ENCODE results near the gene SORCS1. TPM values are rescaled to one million over a fixed set of nuclear protein-coding genes. Genes with fewer than 3 reads are reported as not detected.

Gene SORCS1
- total RNA-seq, 2 donors from 2014 or later = not detected

GRCh38 chr10:106973288-106973687 lies 191.2 kb downstream of the SORCS1 start:
- ATAC-seq (replicated peaks) = no peak
- no peaks in the 10 kb centered on the region for H3K4me1 Mint-ChIP-seq
- peaks cover 7% of the 10 kb centered on the region for H3K9me3 Mint-ChIP-seq
- H3K4me3 Mint-ChIP-seq = no peak overlapping the region
- H3K27me3 Mint-ChIP-seq = no peaks in the 10 kb centered on the region
- no peak overlapping the region for H3K27ac Mint-ChIP-seq
- H3K36me3 Mint-ChIP-seq (ENCODE audit: low read depth) = no peaks in the 10 kb centered on the region

GRCh38 chr10:106972381-106972780 lies 192.1 kb downstream of the SORCS1 start:
- no peak for ATAC-seq (replicated peaks)
- Mint-ChIP-seq H3K9me3 (peaks cover 7% of the 10 kb centered on the region), H3K27me3 (no peaks in the 10 kb centered on the region), H3K4me3 (no peak overlapping the region), H3K4me1 (no peaks in the 10 kb centered on the region), H3K36me3 (ENCODE audit: low read depth) (no peaks in the 10 kb centered on the region), H3K27ac (no peak overlapping the region)

DNA sequence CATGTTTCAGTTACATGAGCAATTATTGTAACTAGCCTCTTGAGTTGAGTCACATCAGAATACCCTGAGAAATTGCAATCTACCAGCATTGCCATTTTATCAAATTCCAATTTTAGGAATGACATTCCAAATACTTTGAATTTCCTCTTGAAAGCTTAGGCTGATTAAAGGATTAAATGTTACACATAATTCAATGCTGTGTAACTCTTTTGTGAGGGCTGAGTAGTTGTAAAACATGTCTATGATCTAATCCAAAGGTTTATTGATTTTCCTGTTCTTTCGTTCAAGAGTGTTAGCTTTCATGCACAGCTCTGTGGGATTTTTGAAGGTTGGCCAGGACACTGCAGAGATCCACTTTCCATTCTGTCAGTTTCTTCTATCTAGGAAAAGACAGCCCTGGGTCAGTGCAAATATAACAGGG lies 193.1 kb downstream of the SORCS1 start:
- Mint-ChIP-seq H3K27ac (no peak overlapping the region), H3K4me3 (no peak overlapping the region), H3K36me3 (ENCODE audit: low read depth) (no peaks in the 10 kb centered on the region), H3K9me3 (peaks cover 3% of the 10 kb centered on the region), H3K27me3 (no peaks in the 10 kb centered on the region), H3K4me1 (no peaks in the 10 kb centered on the region)
- no peak for ATAC-seq (replicated peaks)

GRCh38 chr10:106967452-106967851 lies 197.1 kb downstream of the SORCS1 start:
- no peak overlapping the region for H3K4me3 Mint-ChIP-seq
- H3K9me3 Mint-ChIP-seq = peaks cover 6% of the 10 kb centered on the region
- H3K27ac Mint-ChIP-seq = no peak overlapping the region
- no peaks in the 10 kb centered on the region for H3K4me1 Mint-ChIP-seq
- ATAC-seq (replicated peaks) = no peak
- no peaks in the 10 kb centered on the region for H3K36me3 Mint-ChIP-seq (ENCODE audit: low read depth)
- no peaks in the 10 kb centered on the region for H3K27me3 Mint-ChIP-seq

- no peak for ATAC-seq (replicated peaks)
- H3K9me3 Mint-ChIP-seq = peaks cover 5% of the 10 kb centered on the region
- no peaks in the 10 kb centered on the region for H3K4me1 Mint-ChIP-seq
- H3K36me3 Mint-ChIP-seq (ENCODE audit: low read depth) = no peaks in the 10 kb centered on the region
- no peak overlapping the region for H3K27ac Mint-ChIP-seq
- no peak overlapping the region for H3K4me3 Mint-ChIP-seq
- H3K27me3 Mint-ChIP-seq = no peaks in the 10 kb centered on the region
Measured at GRCh38 chr10:106960812-106961211, 203.7 kb downstream of the SORCS1 start.

DNA sequence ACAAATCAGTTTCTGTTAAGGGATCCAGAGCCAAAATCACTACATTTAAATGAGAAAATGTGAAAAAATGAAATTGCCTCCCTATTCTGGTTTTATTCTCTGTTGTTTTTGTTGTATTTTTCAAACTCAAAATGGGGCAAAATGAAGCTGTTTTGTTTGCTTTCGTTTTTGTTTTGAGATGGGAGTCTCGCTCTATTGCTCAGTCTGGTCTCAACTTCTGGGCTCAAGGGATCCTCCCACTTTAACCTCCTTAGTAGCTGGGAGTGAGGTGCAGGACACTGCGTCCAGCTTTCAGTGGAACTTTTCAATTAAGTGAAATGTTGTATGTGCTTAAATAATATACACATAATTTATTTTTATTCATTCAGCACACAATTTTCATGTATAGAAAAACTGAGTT lies 205.0 kb downstream of the SORCS1 start:
- no peak overlapping the region for H3K4me3 Mint-ChIP-seq
- peaks cover 5% of the 10 kb centered on the region for H3K9me3 Mint-ChIP-seq
- ATAC-seq (replicated peaks) = no peak
- no peaks in the 10 kb centered on the region for H3K4me1 Mint-ChIP-seq
- no peaks in the 10 kb centered on the region for H3K27me3 Mint-ChIP-seq
- no peaks in the 10 kb centered on the region for H3K36me3 Mint-ChIP-seq (ENCODE audit: low read depth)
- no peak overlapping the region for H3K27ac Mint-ChIP-seq

DNA sequence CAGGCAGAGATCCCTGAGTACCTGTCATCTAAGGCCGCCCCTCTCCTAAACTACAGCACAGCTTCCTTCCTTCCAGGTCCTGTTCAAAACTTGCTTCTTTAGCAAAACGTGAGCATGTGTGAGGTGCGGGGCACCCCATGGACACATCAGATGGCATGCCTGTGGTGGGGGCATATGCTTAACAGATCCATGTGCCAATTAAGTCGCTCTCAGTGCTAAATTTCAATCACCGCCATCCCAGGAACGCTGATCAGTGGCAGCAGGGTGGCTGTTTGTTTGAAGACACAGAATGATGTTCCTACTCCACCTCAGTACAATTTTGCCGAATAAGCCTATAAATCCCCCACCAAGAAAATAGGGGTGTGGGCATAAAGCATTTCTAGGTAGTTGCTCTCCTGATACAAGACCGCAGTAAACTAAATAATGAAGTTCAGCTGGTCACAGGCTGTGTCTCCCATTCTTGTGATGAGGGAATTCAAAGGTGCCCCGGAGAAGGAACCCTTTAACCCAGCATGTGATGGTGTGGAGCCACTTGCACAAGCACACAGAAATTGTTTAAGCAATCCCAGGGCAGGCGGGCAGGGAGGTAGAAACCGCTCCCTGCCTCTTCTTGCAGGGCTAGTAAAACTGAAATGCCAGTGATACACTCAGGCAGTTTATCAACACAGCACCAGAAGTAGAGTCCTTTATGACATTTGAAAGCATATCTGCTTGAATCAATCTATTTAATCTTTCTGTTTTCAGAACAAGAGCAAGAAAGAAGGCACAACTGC lies 205.7 kb downstream of the SORCS1 start:
- Mint-ChIP-seq H3K36me3 (ENCODE audit: low read depth) (no peaks in the 10 kb centered on the region), H3K9me3 (peaks cover 5% of the 10 kb centered on the region), H3K27me3 (no peaks in the 10 kb centered on the region), H3K4me1 (no peaks in the 10 kb centered on the region), H3K4me3 (no peak overlapping the region), H3K27ac (no peak overlapping the region)
- ATAC-seq (replicated peaks) = no peak

- no peaks in the 10 kb centered on the region for H3K36me3 Mint-ChIP-seq (ENCODE audit: low read depth)
- H3K4me1 Mint-ChIP-seq = no peaks in the 10 kb centered on the region
- H3K4me3 Mint-ChIP-seq = no peak overlapping the region
- no peak overlapping the region for H3K27ac Mint-ChIP-seq
- ATAC-seq (replicated peaks) = no peak
- peaks cover 5% of the 10 kb centered on the region for H3K9me3 Mint-ChIP-seq
- no peaks in the 10 kb centered on the region for H3K27me3 Mint-ChIP-seq
Measured at GRCh38 chr10:106957823-106958588, 206.5 kb downstream of the SORCS1 start.

DNA sequence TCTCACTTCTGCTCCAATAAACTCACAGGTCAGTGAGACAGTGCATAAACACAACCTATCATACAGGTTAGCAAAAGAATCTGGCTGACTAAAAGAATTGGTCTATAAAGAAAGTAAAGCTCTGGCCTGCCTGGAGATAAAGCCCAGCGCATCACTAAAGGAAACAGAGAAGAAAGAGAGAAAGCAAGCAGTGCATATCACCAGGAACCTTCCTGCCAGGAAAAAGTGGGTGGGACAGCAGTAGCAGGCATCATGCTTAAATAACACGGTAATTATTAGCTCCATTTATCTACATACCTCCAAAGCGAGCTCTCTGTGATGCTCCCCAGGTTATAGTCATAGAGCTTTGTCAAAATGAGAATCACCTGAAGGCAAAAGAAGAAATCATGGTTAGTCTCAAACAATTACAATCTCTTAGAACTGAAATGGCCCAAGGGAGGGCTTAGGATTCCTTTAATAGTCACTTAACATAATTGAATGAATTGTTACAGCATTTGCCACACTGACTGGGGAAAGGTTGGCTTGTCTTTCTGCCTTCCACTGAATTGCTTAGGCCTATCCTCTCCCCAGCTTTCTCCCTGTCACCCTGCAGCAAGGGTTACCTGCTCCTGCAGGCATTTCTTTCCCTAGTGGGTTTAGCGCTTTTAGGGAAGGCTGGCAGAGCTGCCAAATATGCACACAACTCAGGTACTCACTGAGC lies 208.1 kb downstream of the SORCS1 start:
- Mint-ChIP-seq H3K4me3 (no peak overlapping the region), H3K9me3 (no peaks in the 10 kb centered on the region)
- ATAC-seq (replicated peaks) = no peak

GRCh38 chr10:106955133-106955532 lies 209.4 kb downstream of the SORCS1 start:
- H3K27me3 Mint-ChIP-seq = no peaks in the 10 kb centered on the region
- no peak overlapping the region for H3K27ac Mint-ChIP-seq
- no peaks in the 10 kb centered on the region for H3K36me3 Mint-ChIP-seq (ENCODE audit: low read depth)
- no peaks in the 10 kb centered on the region for H3K4me1 Mint-ChIP-seq
- H3K4me3 Mint-ChIP-seq = no peak overlapping the region
- H3K9me3 Mint-ChIP-seq = peaks cover 1% of the 10 kb centered on the region
- no peak for ATAC-seq (replicated peaks)

More for the DNA sequence above, 208.1 kb downstream of the SORCS1 start:
- Mint-ChIP-seq H3K27ac (no peak overlapping the region), H3K4me1 (no peaks in the 10 kb centered on the region), H3K27me3 (no peaks in the 10 kb centered on the region), H3K36me3 (ENCODE audit: low read depth) (no peaks in the 10 kb centered on the region)

DNA sequence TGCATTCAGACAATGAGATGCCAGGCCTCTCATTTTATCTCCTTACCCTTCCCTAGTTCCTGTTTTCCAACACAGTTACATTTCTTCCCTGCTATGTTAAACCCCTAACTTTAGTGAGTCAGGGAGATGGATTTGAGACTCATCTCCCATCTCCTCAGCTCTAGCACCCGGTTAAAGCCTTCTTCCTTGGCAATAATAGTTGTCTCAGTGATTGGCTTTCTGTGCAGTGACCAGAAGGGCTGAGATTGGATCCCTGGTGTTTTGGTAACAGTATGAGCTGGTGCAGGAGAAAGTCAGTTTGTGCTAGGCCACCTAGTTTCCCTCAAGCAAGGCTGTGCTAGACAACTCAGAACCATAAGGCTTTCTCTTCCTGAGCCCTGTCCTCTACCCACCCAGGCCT lies 212.5 kb downstream of the SORCS1 start:
- Mint-ChIP-seq H3K4me1 (no peaks in the 10 kb centered on the region), H3K9me3 (peaks cover 4% of the 10 kb centered on the region)

DNA sequence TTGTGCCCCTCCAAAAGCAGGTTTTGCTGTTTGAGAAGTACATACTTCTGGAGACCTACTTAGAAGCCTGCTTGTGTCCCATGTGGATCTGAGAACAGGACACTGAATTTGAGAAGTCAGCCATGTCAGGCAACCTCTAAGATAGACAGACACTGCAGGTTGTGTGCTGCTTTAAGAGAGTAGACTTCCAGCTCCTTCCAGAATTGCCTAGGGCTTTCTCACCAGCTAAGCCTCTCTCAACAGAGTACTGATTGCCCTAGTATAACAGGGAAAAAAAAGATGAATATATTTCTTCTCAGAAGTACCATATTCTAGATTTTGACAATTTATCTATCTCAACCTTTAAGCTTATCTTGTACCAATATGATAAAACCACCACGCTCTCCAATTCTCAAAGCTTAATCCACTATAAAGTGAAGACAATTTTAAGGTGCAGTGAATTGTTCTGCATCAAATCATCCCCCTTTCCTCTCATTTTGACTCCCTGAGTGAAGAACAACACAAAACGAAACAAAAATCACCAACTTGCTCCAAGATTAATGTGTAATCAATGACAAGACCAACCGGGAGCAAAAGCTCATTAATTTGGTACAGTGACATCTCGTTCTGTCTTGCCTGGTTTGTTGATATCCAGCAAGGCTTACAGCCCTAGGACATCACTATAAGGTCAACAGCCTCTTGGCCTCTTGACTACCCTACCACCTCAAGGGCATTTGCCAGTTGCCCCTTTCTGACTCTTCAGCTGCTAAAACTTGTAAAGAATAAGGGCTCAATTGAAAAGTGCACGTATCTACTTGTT lies 214.6 kb downstream of the SORCS1 start:
- Mint-ChIP-seq H3K9me3 (peaks cover 10% of the 10 kb centered on the region), H3K36me3 (ENCODE audit: low read depth) (no peaks in the 10 kb centered on the region), H3K4me3 (no peak overlapping the region), H3K4me1 (no peaks in the 10 kb centered on the region), H3K27ac (no peak overlapping the region), H3K27me3 (no peaks in the 10 kb centered on the region)
- ATAC-seq (replicated peaks) = no peak

More for the DNA sequence above, 212.5 kb downstream of the SORCS1 start:
- no peaks in the 10 kb centered on the region for H3K36me3 Mint-ChIP-seq (ENCODE audit: low read depth)
- H3K4me3 Mint-ChIP-seq = no peak overlapping the region
- H3K27ac Mint-ChIP-seq = no peak overlapping the region
- ATAC-seq (replicated peaks) = no peak
- no peaks in the 10 kb centered on the region for H3K27me3 Mint-ChIP-seq

DNA sequence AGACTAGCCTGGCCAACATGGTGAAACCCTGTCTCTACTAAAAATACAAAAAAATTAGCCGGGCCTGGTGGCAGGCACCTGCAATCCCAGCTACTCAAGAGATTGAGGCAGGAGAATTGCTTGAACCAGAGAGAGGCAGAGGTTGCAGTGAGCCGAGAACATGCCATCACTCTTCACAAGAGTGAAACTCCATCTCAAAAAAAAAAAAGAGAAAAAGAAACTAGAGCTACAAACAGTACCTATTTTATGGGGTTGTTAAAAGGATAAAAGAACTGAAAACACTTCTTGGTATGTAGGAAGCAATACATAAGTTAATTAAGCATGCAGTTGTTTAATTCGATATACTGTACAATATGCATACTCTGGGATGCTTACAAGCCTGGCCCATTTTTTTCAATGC lies 216.9 kb downstream of the SORCS1 start:
- H3K27me3 Mint-ChIP-seq = no peaks in the 10 kb centered on the region
- H3K4me1 Mint-ChIP-seq = no peaks in the 10 kb centered on the region
- ATAC-seq (replicated peaks) = no peak

GRCh38 chr10:106942035-106942662 lies 222.4 kb downstream of the SORCS1 start:
- Mint-ChIP-seq H3K27me3 (no peaks in the 10 kb centered on the region), H3K4me1 (no peaks in the 10 kb centered on the region), H3K27ac (no peak overlapping the region), H3K9me3 (peaks cover 14% of the 10 kb centered on the region), H3K36me3 (ENCODE audit: low read depth) (no peaks in the 10 kb centered on the region), H3K4me3 (no peak overlapping the region)
- no peak for ATAC-seq (replicated peaks)

More for the DNA sequence above, 216.9 kb downstream of the SORCS1 start:
- Mint-ChIP-seq H3K4me3 (no peak overlapping the region), H3K36me3 (ENCODE audit: low read depth) (no peaks in the 10 kb centered on the region), H3K9me3 (peaks cover 10% of the 10 kb centered on the region), H3K27ac (no peak overlapping the region)
